IMR-90 (cell line): Measurements from ENCODE around the gene SLC27A3. TPM values are rescaled to one million over a fixed set of nuclear protein-coding genes. Genes with fewer than 3 reads are reported as not detected.

Experiments used
- ATAC-seq: fragments of 200-7000 bp; cut with Tn5 transposase; 2 replicates; pipeline ENCODE4 v1.9.1; 2020; ENCODE audit warnings: low read depth, mild to moderate bottlenecking, moderate library complexity
- BruUV-seq: library from RNA; stranded (reverse); fragments of 400-500 nt; replicated peaks from 2 replicates; lab custom pipeline; 2021; lab: Mats Ljungman, UMichigan
- CTCF ChIA-PET: fragments of 300-600 bp; formaldehyde crosslinking; extraction: SDS; loops from one replicate; lab custom pipeline; 2021; ENCODE audit warnings: antibody characterized with exemption; lab: Yijun Ruan, JAX
- POLR2A ChIA-PET: fragments of 300-600 bp; sonication (Branson Sonifier 250); formaldehyde crosslinking; loops from one replicate; lab custom pipeline; 2022; ENCODE audit warnings: antibody characterized with exemption; ENCODE audit not compliant: unreplicated experiment; lab: Charles Lee
- DNase-seq: peaks from one replicate; pipeline ENCODE4 v3.0.0; 2013
- H2AFZ ChIP-seq: replicated peaks from 2 replicates; pipeline ENCODE3; 2013; ENCODE audit warnings: low read length, mild to moderate bottlenecking; ENCODE audit not compliant: poor library complexity
- H2AK5ac ChIP-seq: 2 replicates; pipeline ENCODE4 v1.6.1; 2013; ENCODE audit warnings: low read depth, low read length, inconsistent platforms
- H2AK9ac ChIP-seq: replicated peaks from 2 replicates; pipeline ENCODE3; 2013; ENCODE audit warnings: mild to moderate bottlenecking, low read depth, low read length, moderate library complexity; ENCODE audit not compliant: poor library complexity
- H2BK120ac ChIP-seq: 2 replicates; pipeline ENCODE4 v1.6.1; 2013; ENCODE audit warnings: low read depth, low read length, inconsistent platforms
- H2BK15ac ChIP-seq: 3 replicates; pipeline ENCODE4 v1.6.1; 2013; ENCODE audit warnings: low read depth, low read length, inconsistent platforms
- H2BK20ac ChIP-seq: 2 replicates; pipeline ENCODE4 v1.6.1; 2013; ENCODE audit warnings: low read depth, mild to moderate bottlenecking, inconsistent platforms, low read length, moderate library complexity
- H2BK5ac ChIP-seq: 2 replicates; pipeline ENCODE4 v1.6.1; 2013; ENCODE audit warnings: mild to moderate bottlenecking, low read depth, low read length, inconsistent platforms; ENCODE audit not compliant: poor library complexity, severe bottlenecking
- H3K14ac ChIP-seq: replicated peaks from 2 replicates; pipeline ENCODE4 v1.6.1; 2013; ENCODE audit warnings: low read depth, low read length, inconsistent platforms
- H3K18ac ChIP-seq: 2 replicates; pipeline ENCODE4 v1.6.1; 2013; ENCODE audit warnings: low read depth, low read length, control low read depth
- H3K23ac ChIP-seq: 2 replicates; pipeline ENCODE4 v1.6.1; 2013; ENCODE audit warnings: low read depth, low read length, inconsistent platforms
- H3K27ac ChIP-seq: 2 replicates; pipeline ENCODE4 v1.5.1; 2013; ENCODE audit warnings: mild to moderate bottlenecking, control low read depth, low read length; ENCODE audit not compliant: insufficient read depth
- H3K27me3 ChIP-seq: 2 replicates; pipeline ENCODE4 v1.6.1; 2013; ENCODE audit warnings: low read length; ENCODE audit not compliant: control insufficient read depth, insufficient read depth
- H3K36me3 ChIP-seq: 2 replicates; pipeline ENCODE4 v1.6.1; 2013; ENCODE audit warnings: low read length, mixed read lengths; ENCODE audit not compliant: control insufficient read depth, insufficient read depth
- H3K4ac ChIP-seq: 2 replicates; pipeline ENCODE4 v1.6.1; 2013; ENCODE audit warnings: low read depth, low read length, inconsistent platforms
- H3K4me1 ChIP-seq: 2 replicates; pipeline ENCODE4 v1.6.1; 2013; ENCODE audit warnings: low read length, mixed read lengths; ENCODE audit not compliant: control insufficient read depth, insufficient read depth
- H3K4me2 ChIP-seq: 2 replicates; pipeline ENCODE4 v1.6.1; 2013; ENCODE audit warnings: low read depth, mild to moderate bottlenecking, control low read depth, low read length, moderate library complexity
- H3K4me3 ChIP-seq: 2 replicates; pipeline ENCODE4 v1.5.1; 2013; ENCODE audit warnings: low read depth, mild to moderate bottlenecking, control low read depth, low read length, moderate library complexity; ENCODE audit not compliant: insufficient read depth
- H3K56ac ChIP-seq: 2 replicates; pipeline ENCODE4 v1.6.1; 2013; ENCODE audit warnings: low read length, inconsistent platforms; ENCODE audit not compliant: insufficient read depth; ENCODE audit errors: extremely low read depth
- H3K79me1 ChIP-seq, 2 experiments: 2 replicates each; pipeline ENCODE4 v1.6.1; 2013; ENCODE audit warnings: low read length in 2 of 2, inconsistent platforms in 1 of 2, low read depth in 1 of 2
- H3K9ac ChIP-seq: 2 replicates; pipeline ENCODE4 v1.6.1; 2013; ENCODE audit warnings: low read depth, low read length, control low read depth
- H3K9me1 ChIP-seq: 2 replicates; pipeline ENCODE4 v1.6.1; 2013; ENCODE audit warnings: low read length, inconsistent platforms; ENCODE audit not compliant: insufficient read depth
- H3K9me3 ChIP-seq: 2 replicates; pipeline ENCODE4 v1.6.1; 2013; ENCODE audit warnings: low read length; ENCODE audit not compliant: control insufficient read depth, insufficient read depth
- H4K20me1 ChIP-seq: 2 replicates; pipeline ENCODE4 v1.6.1; 2013; ENCODE audit warnings: low read length, inconsistent platforms; ENCODE audit not compliant: insufficient read depth
- H4K5ac ChIP-seq: 2 replicates; pipeline ENCODE4 v1.6.1; 2013; ENCODE audit warnings: mild to moderate bottlenecking, low read depth, low read length, control low read depth
- H4K8ac ChIP-seq, 2 experiments: 2 replicates each; pipeline ENCODE4 v1.6.1; 2013; ENCODE audit warnings: low read depth in 2 of 2, low read length in 2 of 2, control low read depth in 1 of 2, inconsistent platforms in 1 of 2
- H4K91ac ChIP-seq: 2 replicates; pipeline ENCODE4 v1.6.1; 2013; ENCODE audit warnings: low read depth, low read length, inconsistent platforms; ENCODE audit not compliant: insufficient read depth
- BHLHE40 ChIP-seq: fragments of 150-350 bp; IDR thresholded peaks from 2 replicates; pipeline ENCODE4 v1.6.1; 2016; ENCODE audit warnings: mild to moderate bottlenecking, low read depth, low read length
- CEBPB ChIP-seq: IDR thresholded peaks from 2 replicates; pipeline ENCODE4 v1.6.1; 2012; ENCODE audit warnings: low read depth, low read length, improper control_type of control experiment
- CTCF ChIP-seq: conservative IDR thresholded peaks from 2 replicates; pipeline ENCODE4 v1.5.1; 2012; ENCODE audit warnings: mild to moderate bottlenecking, low read depth, low read length, improper control_type of control experiment
- MAFK ChIP-seq: IDR thresholded peaks from 2 replicates; pipeline ENCODE4 v1.6.1; 2012; ENCODE audit warnings: low read depth, low read length, improper control_type of control experiment
- MAZ ChIP-seq: IDR thresholded peaks from 2 replicates; pipeline ENCODE4 v1.6.1; 2012; ENCODE audit warnings: low read depth, mild to moderate bottlenecking, low read length, improper control_type of control experiment, moderate library complexity, borderline replicate concordance
- POLR2A ChIP-seq: IDR thresholded peaks from 2 replicates; pipeline ENCODE4 v1.6.1; 2012; ENCODE audit warnings: mild to moderate bottlenecking, low read depth, low read length
- WGBS, 2 experiments: methylation state at CpG; one replicate each; pipeline versions ENCODE4 v1.1.5 to v1.1.7; 2013; ENCODE audit warnings: missing lambda C conversion rate in 2 of 2; ENCODE audit not compliant: insufficient read length in 1 of 2; ENCODE audit errors: extremely low coverage in 2 of 2; 5-methylcytosine and 5-hydroxymethylcytosine counted together
- dilution Hi-C: fragments of 300-500 bp; cut with HindIII; formaldehyde crosslinking; loops from one replicate; pipeline ENCODE4 v1.14.3; 2018; ENCODE audit warnings: low sequenced_read_pairs; ENCODE audit not compliant: unreplicated experiment
- in situ Hi-C: fragments of 300-500 bp; cut with MboI; formaldehyde crosslinking; loops from 3 replicates; pipeline ENCODE4 v1.14.3; 2019; ENCODE audit warnings: low sequenced_read_pairs, inconsistent platforms, mixed read lengths
- intact Hi-C: fragments of 100-400 bp; cut with micrococcal nuclease; formaldehyde crosslinking; loops from 2 replicates; pipeline ENCODE4 v1.10.0; 2022
- polyA plus RNA-seq, 3 experiments: library from polyadenylated mRNA; depleted of rRNA; stranded (reverse); fragments of >200 nt; gene quantifications; 2 replicates each; pipeline ENCODE4 v1.2.3, GENCODE V29; 2012; ENCODE audit warnings: low replicate concordance in 1 of 3
- total RNA-seq: library from RNA; depleted of rRNA; stranded (reverse); fragments of >200 nt; gene quantifications from 2 replicates; pipeline ENCODE4 v1.2.3, GENCODE V29; 2012

The SLC27A3 gene
- total and polyA plus RNA-seq, 2 of the 4 experiments (the other 2 are of a cell fraction) = 3.2 to 9.3 TPM

- Histone ChIP-seq H3K4ac (peak overlapping the region; percentile 5; the same call in 1 of the 2 replicates), H2BK15ac (no peak overlapping the region), H3K18ac (no peak overlapping the region), H2BK5ac (no peak overlapping the region), H3K27ac (no peak overlapping the region), H2BK120ac (no peak overlapping the region), H4K8ac (no peak overlapping the region), H3K27me3 (no peaks in the 10 kb centered on the region), H2AK9ac (no peak overlapping the region), H3K9me1 (0 out of 2 replicates have a peak, but pooled peaks cover 6% of the 10 kb centered on the region), H3K9me3 (no peaks in the 10 kb centered on the region), H2AFZ (no peak overlapping the region), H2AK5ac (no peak overlapping the region), H4K91ac (no peak overlapping the region), H3K14ac (no peak overlapping the region), H3K4me2 (no peak overlapping the region), H3K4me1 (0 out of 2 replicates have a peak, but pooled peaks cover 3% of the 10 kb centered on the region), H3K56ac (no peak overlapping the region), H3K36me3 (peaks cover 29% of the 10 kb centered on the region), H3K4me3 (no peak overlapping the region), H3K9ac (no peak overlapping the region), H3K79me1 (0 out of 4 replicates have a peak, but pooled peaks cover 2 to 4% of the 10 kb centered on the region in 2 experiments), H3K23ac (no peak overlapping the region), H2BK20ac (no peak overlapping the region), H4K20me1 (no peaks in the 10 kb centered on the region), H4K5ac (no peak overlapping the region)
- BruUV-seq = no TSS peak
- in situ Hi-C loops (no loop called here), dilution Hi-C loops (loop anchor here (25.0 kb wide), 1 partner anchor 106 kb away; the partner anchor contains the start of gene GATAD2B), intact Hi-C loops (no loop called here)
- DNase-seq = no peak
- TF ChIP-seq MAZ = no peak
- TF ChIP-seq CTCF = no peak
- peak; percentile 35; the same call in 1 of the 2 replicates for TF ChIP-seq CEBPB
- TF ChIP-seq POLR2A = no peak
- no peak for TF ChIP-seq BHLHE40
- TF ChIP-seq MAFK = no peak
- ChIA-PET POLR2A (no interaction called here), CTCF (interaction anchor here (0.7 to 1.4 kb wide), 2 partner anchors 9 to 17 kb away, joined by 3 read pairs; no protein-coding TSS in a partner anchor)
- ATAC-seq = peak; percentile 33; the same call in 1 of the 2 replicates
- 35% methylated on average over 2 of the region's 11 CpGs; no CpG with 5 or more reads in 1 of the 2 experiments for WGBS, 2 experiments
Measured at GRCh38 chr1:153805886-153806719, 30.9 kb downstream of the SLC27A3 start.
